Neural progenitor cell (in vitro differentiated cells): ENCODE data around the gene PPARGC1A. TPM values are rescaled to one million over a fixed set of nuclear protein-coding genes. Genes with fewer than 3 reads are reported as not detected.

Experiments used
- DNase-seq: peaks from one replicate; pipeline ENCODE4 v3.0.0-alpha.2; 2016; ENCODE audit warnings: low spot score
- H2AFZ ChIP-seq: fragments of 200-600 bp; sonication (generic); replicated peaks from 2 replicates; pipeline ENCODE4 v1.6.1; 2016; ENCODE audit warnings: antibody characterized with exemption
- H3F3A ChIP-seq: fragments of 200-600 bp; sonication (generic); 2 replicates; pipeline ENCODE4 v1.6.1; 2016; ENCODE audit warnings: antibody characterized with exemption, low read depth
- H3K27ac ChIP-seq: fragments of 200-600 bp; sonication (generic); 2 replicates; pipeline ENCODE4 v1.5.1; 2016; ENCODE audit warnings: mild to moderate bottlenecking
- H3K27me3 ChIP-seq: fragments of 200-600 bp; sonication (generic); 2 replicates; pipeline ENCODE4 v1.6.1; 2016; ENCODE audit warnings: mild to moderate bottlenecking, moderate library complexity
- H3K36me3 ChIP-seq: fragments of 200-600 bp; sonication (generic); 2 replicates; pipeline ENCODE4 v1.5.1; 2016
- H3K4me1 ChIP-seq: fragments of 200-600 bp; sonication (generic); 2 replicates; pipeline ENCODE4 v1.6.1; 2016; ENCODE audit warnings: mixed run types
- H3K4me2 ChIP-seq: fragments of 200-600 bp; sonication (generic); 2 replicates; pipeline ENCODE4 v1.6.1; 2016
- H3K4me3 ChIP-seq: fragments of 200-600 bp; sonication (generic); 2 replicates; pipeline ENCODE4 v1.5.1; 2016
- H3K79me2 ChIP-seq: fragments of 200-600 bp; sonication (generic); 2 replicates; pipeline ENCODE4 v1.6.1; 2016; ENCODE audit warnings: low read depth
- H3K9ac ChIP-seq: fragments of 200-600 bp; sonication (generic); 2 replicates; pipeline ENCODE4 v1.6.1; 2016
- H3K9me3 ChIP-seq: fragments of 200-600 bp; sonication (generic); 2 replicates; pipeline ENCODE4 v1.5.1; 2016; ENCODE audit warnings: low read depth
- H4K20me1 ChIP-seq: fragments of 200-600 bp; sonication (generic); 2 replicates; pipeline ENCODE4 v1.6.1; 2016; ENCODE audit warnings: low read depth
- H3K27ac Mint-ChIP-seq: 3 replicates; pipeline ENCODE4 v1.8.0; 2021; ENCODE audit warnings: mixed read lengths
- H3K27me3 Mint-ChIP-seq: 2 replicates; pipeline ENCODE4 v1.8.0; 2022; ENCODE audit warnings: low read depth, mild to moderate bottlenecking, inconsistent platforms, moderate library complexity, mixed read lengths; ENCODE audit not compliant: insufficient read depth
- H3K36me3 Mint-ChIP-seq: 3 replicates; pipeline ENCODE4 v1.8.0; 2021; ENCODE audit warnings: mixed read lengths
- H3K4me1 Mint-ChIP-seq: 3 replicates; pipeline ENCODE4 v1.8.0; 2021; ENCODE audit warnings: mixed read lengths
- H3K4me3 Mint-ChIP-seq: 3 replicates; pipeline ENCODE4 v1.8.0; 2021; ENCODE audit warnings: mild to moderate bottlenecking, moderate library complexity, mixed read lengths
- H3K9me3 Mint-ChIP-seq: 3 replicates; pipeline ENCODE4 v1.8.0; 2020; ENCODE audit warnings: mixed read lengths
- EZH2 ChIP-seq: fragments of 200-600 bp; sonication (generic); IDR thresholded peaks from 2 replicates; pipeline ENCODE4 v1.6.1; 2017; ENCODE audit warnings: antibody characterized with exemption, mild to moderate bottlenecking, moderate library complexity
- EZH2phosphoT487 ChIP-seq: fragments of 200-600 bp; sonication (generic); IDR thresholded peaks from 2 replicates; pipeline ENCODE4 v1.6.1; 2017; ENCODE audit warnings: antibody characterized with exemption
- total RNA-seq: library from RNA; depleted of rRNA; stranded (reverse); fragments of >200 nt; gene quantifications from 2 replicates; pipeline ENCODE4 v1.2.3, GENCODE V29; 2015; ENCODE audit warnings: low replicate concordance
- TF ChIP-seq, protein P1 (sequence below): fragments of 200-600 bp; sonication (generic); IDR thresholded peaks from 2 replicates; pipeline ENCODE4 v1.5.1; 2017; ENCODE audit warnings: antibody characterized with exemption, mild to moderate bottlenecking

Gene PPARGC1A
- total RNA-seq, 1 donor from 2014 or later = 6.6 TPM

DNA sequence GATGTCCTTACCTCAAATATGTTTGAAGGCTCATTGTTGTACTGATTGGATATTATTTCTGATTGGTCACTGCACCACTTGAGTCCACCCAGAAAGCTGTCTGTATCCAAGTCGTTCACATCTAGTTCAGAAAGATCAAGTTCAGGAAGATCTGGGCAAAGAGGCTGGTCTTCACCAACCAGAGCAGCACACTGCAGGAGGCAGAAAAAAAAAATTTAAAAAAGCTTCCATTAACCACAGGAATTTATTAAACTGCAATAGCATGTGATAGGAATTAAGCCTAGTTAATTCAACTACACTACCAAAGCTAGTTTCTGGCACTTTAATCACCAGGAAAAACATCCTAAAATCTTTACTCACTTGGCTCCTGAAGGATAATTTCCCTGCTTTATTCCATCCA is 5.1 kb downstream of the PPARGC1A start:
- Histone ChIP-seq H3K27ac (no peak overlapping the region), H3K4me2 (no peak overlapping the region), H2AFZ (no peak overlapping the region), H3K9ac (no peak overlapping the region), H3K4me3 (no peak overlapping the region), H4K20me1 (no peaks in the 10 kb centered on the region), H3K4me1 (peaks cover 10% of the 10 kb centered on the region), H3F3A (no peaks in the 10 kb centered on the region), H3K79me2 (no peaks in the 10 kb centered on the region), H3K27me3 (peaks cover 21% of the 10 kb centered on the region), H3K9me3 (no peaks in the 10 kb centered on the region), H3K36me3 (no peaks in the 10 kb centered on the region)
- H3K36me3 Mint-ChIP-seq = peaks cover 5% of the 10 kb centered on the region
- no peak for DNase-seq
- no peak overlapping the region for H3K27ac Mint-ChIP-seq
- TF ChIP-seq, protein P1, sequence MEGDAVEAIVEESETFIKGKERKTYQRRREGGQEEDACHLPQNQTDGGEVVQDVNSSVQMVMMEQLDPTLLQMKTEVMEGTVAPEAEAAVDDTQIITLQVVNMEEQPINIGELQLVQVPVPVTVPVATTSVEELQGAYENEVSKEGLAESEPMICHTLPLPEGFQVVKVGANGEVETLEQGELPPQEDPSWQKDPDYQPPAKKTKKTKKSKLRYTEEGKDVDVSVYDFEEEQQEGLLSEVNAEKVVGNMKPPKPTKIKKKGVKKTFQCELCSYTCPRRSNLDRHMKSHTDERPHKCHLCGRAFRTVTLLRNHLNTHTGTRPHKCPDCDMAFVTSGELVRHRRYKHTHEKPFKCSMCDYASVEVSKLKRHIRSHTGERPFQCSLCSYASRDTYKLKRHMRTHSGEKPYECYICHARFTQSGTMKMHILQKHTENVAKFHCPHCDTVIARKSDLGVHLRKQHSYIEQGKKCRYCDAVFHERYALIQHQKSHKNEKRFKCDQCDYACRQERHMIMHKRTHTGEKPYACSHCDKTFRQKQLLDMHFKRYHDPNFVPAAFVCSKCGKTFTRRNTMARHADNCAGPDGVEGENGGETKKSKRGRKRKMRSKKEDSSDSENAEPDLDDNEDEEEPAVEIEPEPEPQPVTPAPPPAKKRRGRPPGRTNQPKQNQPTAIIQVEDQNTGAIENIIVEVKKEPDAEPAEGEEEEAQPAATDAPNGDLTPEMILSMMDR = no peak
- TF ChIP-seq EZH2phosphoT487 (no peak), EZH2 (no peak)
- no peaks in the 10 kb centered on the region for H3K9me3 Mint-ChIP-seq
- peaks cover 37% of the 10 kb centered on the region for H3K4me1 Mint-ChIP-seq
- no peak overlapping the region for H3K4me3 Mint-ChIP-seq
- H3K27me3 Mint-ChIP-seq = no peaks in the 10 kb centered on the region

DNA sequence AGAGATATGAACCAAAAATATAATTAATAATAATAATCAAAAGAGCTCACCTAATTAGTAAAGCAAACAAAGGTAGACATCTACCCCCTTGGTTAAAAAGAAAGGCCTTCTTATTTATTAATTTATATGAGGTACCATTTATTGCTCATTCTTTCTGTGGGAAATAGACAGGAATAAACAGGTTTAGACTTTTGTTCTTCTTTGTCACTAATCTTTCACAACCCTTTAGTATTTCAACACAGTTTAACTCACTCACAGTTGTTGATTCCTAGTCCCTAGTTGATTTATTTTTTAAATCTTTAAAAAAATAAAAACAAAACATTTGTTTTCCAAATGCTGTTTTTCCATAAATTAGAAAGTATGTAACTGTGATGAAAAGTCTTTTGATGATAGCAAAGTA is 5.6 kb downstream of the PPARGC1A start:
- Histone ChIP-seq H3K4me3 (no peak overlapping the region), H3K27me3 (peaks cover 16% of the 10 kb centered on the region), H3F3A (no peaks in the 10 kb centered on the region), H3K27ac (no peak overlapping the region), H3K79me2 (no peaks in the 10 kb centered on the region), H3K4me2 (no peak overlapping the region), H3K9ac (no peak overlapping the region), H4K20me1 (no peaks in the 10 kb centered on the region), H2AFZ (no peak overlapping the region), H3K36me3 (no peaks in the 10 kb centered on the region), H3K9me3 (no peaks in the 10 kb centered on the region), H3K4me1 (peaks cover 5% of the 10 kb centered on the region)
- no peak overlapping the region for H3K4me3 Mint-ChIP-seq
- peaks cover 36% of the 10 kb centered on the region for H3K4me1 Mint-ChIP-seq
- DNase-seq = no peak
- H3K9me3 Mint-ChIP-seq = no peaks in the 10 kb centered on the region
- H3K27ac Mint-ChIP-seq = no peak overlapping the region
- peaks cover 5% of the 10 kb centered on the region for H3K36me3 Mint-ChIP-seq
- H3K27me3 Mint-ChIP-seq = peaks cover 3% of the 10 kb centered on the region
- TF ChIP-seq EZH2 (no peak), EZH2phosphoT487 (no peak)
- TF ChIP-seq, protein P1 = no peak

GRCh38 chr4:23882976-23883531 is 6.8 kb downstream of the PPARGC1A start:
- DNase-seq = no peak
- no peak overlapping the region for H3K4me3 Mint-ChIP-seq
- H3K4me1 Mint-ChIP-seq = peaks cover 36% of the 10 kb centered on the region
- H3K27me3 ChIP-seq = peaks cover 4% of the 10 kb centered on the region
- TF ChIP-seq, protein P1 = no peak
- no peak for TF ChIP-seq EZH2
- no peak for TF ChIP-seq EZH2phosphoT487
- no peaks in the 10 kb centered on the region for H3K36me3 ChIP-seq
- H3K9ac ChIP-seq = no peak overlapping the region
- H3K9me3 Mint-ChIP-seq = no peaks in the 10 kb centered on the region
- no peak overlapping the region for H3K4me2 ChIP-seq
- no peaks in the 10 kb centered on the region for H3K4me1 ChIP-seq
- H3K79me2 ChIP-seq = no peaks in the 10 kb centered on the region
- H4K20me1 ChIP-seq = no peaks in the 10 kb centered on the region
- H3K27ac Mint-ChIP-seq = no peak overlapping the region
- H3K27ac ChIP-seq = no peak overlapping the region
- H3K4me3 ChIP-seq = no peak overlapping the region
- H3K27me3 Mint-ChIP-seq = peaks cover 3% of the 10 kb centered on the region
- no peaks in the 10 kb centered on the region for H3K9me3 ChIP-seq
- H3K36me3 Mint-ChIP-seq = peaks cover 5% of the 10 kb centered on the region
- no peak overlapping the region for H2AFZ ChIP-seq
- H3F3A ChIP-seq = no peaks in the 10 kb centered on the region
